Activated T-helper 17 cell treated with anti-CD3 and anti-CD28 coated beads, Interleukin-2, amount 50 U/mL, for 72 hours (primary cell): ENCODE measurements around the gene RNF115. TPM values are rescaled to one million over a fixed set of nuclear protein-coding genes. Genes with fewer than 3 reads are reported as not detected.
A peak's percentile ranks its signal among the peaks of the same experiment; 100 is the strongest.

Source experiments
- ATAC-seq: fragments of 150-1000 bp; cut with Tn5 transposase; replicated peaks from 2 replicates; pipeline ENCODE4 v1.10.0; 2021; ENCODE audit warnings: mild to moderate bottlenecking, moderate library complexity
- H3K27ac Mint-ChIP-seq: one replicate; pipeline ENCODE4 v1.8.0; 2022; ENCODE audit warnings: mixed read lengths
- H3K27me3 Mint-ChIP-seq: one replicate; pipeline ENCODE4 v1.8.0; 2022; ENCODE audit warnings: mixed read lengths
- H3K36me3 Mint-ChIP-seq: one replicate; pipeline ENCODE4 v1.8.0; 2022; ENCODE audit warnings: low read depth, mild to moderate bottlenecking, mixed read lengths
- H3K4me1 Mint-ChIP-seq: one replicate; pipeline ENCODE4 v1.8.0; 2022; ENCODE audit warnings: mixed read lengths
- H3K4me3 Mint-ChIP-seq: one replicate; pipeline ENCODE4 v1.8.0; 2022; ENCODE audit warnings: mild to moderate bottlenecking, mixed read lengths
- H3K9me3 Mint-ChIP-seq: one replicate; pipeline ENCODE4 v1.8.0; 2022; ENCODE audit warnings: mixed read lengths
- total RNA-seq, 2 donors: library from RNA; stranded (reverse); gene quantifications; one replicate each; pipeline ENCODE4 v1.2.3, GENCODE V29; 2022

Gene RNF115
- total RNA-seq, 2 donors from 2014 or later, result 7.9 to 9.3 TPM

DNA sequence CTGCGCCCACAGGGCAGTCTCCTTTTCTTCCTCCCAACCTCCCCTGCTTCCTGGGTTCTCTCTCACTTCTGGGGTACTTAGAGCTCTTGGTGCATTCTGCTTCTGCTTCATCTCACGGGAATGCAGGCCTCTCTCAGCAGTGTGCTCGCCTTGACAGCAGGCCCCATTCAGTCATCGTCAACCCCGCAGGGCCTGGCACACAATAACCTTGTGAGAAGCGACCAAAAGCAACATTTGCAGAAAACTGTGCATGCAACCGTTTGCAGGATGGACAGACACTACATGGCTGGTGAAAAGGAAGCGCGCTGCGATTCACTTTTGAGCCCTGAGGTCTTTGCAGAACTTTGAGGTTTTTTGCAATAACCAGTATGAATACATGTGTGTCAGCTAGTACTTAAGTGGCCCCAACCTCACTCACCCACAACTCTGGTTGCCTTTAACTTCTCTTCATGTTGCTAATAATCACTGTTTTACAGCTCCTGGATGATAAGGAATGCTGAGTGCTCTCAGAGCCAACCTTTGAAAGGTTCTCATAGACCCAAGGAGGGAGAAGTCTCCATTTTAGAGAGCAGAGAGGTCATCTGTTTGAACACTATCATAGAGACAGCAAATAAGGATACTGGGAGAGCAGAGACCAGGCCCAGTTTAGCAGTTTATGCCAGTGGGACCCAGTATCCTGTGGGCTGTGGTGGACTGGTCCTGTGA, 107.1 kb downstream of the RNF115 start:
- Mint-ChIP-seq H3K4me1 (peaks cover 20% of the 10 kb centered on the region), H3K9me3 (no peaks in the 10 kb centered on the region), H3K4me3 (no peak overlapping the region), H3K27ac (no peak overlapping the region), H3K27me3 (peaks cover 15% of the 10 kb centered on the region), H3K36me3 (no peaks in the 10 kb centered on the region)
- ATAC-seq, result no peak

DNA sequence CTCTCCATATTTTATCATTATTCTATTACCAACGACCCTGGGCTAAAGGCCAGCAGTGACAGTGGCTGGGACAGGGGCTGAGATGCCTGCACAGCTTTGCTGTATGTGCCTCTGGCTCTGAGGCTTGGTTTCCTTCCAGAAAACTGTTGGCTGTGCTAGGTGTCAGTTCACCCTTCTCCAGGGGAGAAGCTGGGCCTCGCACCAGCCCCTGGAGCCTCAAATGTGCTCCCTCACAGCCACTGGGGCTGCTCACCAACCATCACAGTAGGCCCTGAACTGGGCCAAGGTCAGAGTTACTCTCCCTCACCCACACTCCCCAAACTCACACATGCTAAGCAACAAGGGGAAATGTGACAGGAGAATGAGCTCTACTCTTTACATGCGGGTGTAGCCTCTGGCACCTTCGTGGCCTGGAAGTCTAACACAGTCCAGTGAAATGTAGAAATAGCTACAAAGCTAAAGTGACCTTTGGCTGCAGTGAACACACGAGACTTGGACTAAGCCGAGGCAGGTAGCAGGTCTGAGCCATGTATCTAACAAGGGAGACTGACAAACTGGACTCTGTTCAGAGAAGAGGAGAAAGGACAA, 109.3 kb downstream of the RNF115 start:
- Mint-ChIP-seq H3K4me1 (peaks cover 10% of the 10 kb centered on the region), H3K36me3 (no peaks in the 10 kb centered on the region), H3K27ac (no peak overlapping the region), H3K27me3 (peaks cover under 1% of the 10 kb centered on the region), H3K9me3 (no peaks in the 10 kb centered on the region), H3K4me3 (no peak overlapping the region)
- no peak for ATAC-seq

DNA sequence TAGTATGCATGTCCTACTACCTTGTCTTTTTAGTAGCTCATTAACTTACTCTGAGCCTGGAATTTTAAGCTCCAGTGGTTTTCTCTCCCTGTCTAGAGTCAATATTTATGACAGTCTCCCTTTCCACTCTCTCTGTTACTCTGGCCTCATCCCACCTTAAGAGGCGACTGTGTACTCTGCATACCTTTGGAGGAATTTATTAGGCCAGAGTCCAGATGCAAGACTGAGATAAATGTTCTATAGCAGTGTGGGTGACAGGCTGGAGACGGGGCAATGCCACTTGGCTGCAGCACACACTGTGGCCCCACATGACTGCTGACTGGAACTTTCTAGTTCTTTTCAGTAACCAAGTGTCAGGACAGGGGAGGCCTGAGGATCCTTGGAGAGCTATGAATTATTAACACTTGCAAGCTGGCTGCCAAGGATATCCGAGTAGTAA, 112.7 kb downstream of the RNF115 start:
- ATAC-seq, result no peak
- Mint-ChIP-seq H3K27ac (no peak overlapping the region), H3K4me1 (peaks cover 5% of the 10 kb centered on the region), H3K4me3 (no peak overlapping the region), H3K27me3 (no peaks in the 10 kb centered on the region), H3K9me3 (no peaks in the 10 kb centered on the region), H3K36me3 (no peaks in the 10 kb centered on the region)

DNA sequence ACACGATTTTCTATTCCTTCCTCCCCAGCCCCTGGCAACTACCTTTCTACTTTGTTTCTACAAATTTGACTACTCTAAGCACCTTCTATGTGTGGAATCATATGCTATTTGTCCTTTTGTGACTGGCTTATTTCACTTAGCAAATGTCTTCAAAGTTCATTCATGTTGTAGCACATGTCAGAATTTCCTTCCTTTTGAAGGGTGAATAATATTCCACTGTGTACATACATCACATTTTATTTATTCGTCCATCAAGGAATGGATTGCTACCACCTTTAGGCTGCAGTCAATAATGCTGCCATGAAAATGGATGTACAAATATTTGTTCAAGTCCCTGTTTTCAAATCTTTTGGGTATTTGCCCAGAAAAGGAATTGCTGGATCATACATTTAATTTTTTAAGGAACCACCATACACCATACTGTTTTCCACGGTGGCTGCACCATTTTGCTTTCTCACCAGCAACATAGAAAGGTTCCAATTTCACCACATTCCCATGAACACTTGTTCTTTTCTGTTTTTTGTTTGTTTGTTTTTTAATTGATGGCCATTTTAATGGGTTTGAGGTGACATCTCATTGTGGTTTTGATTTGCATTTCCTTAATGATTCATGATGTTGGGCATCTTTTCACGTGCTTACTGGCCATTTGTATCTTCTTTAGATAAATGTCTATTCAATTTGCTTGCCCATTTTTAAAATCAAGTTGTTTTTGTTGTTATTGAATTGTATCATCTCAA, 113.4 kb downstream of the RNF115 start:
- no peak for ATAC-seq
- no peak overlapping the region for H3K27ac Mint-ChIP-seq
- H3K36me3 Mint-ChIP-seq, result no peaks in the 10 kb centered on the region
- peaks cover 5% of the 10 kb centered on the region for H3K4me1 Mint-ChIP-seq
- H3K27me3 Mint-ChIP-seq, result no peaks in the 10 kb centered on the region
- H3K4me3 Mint-ChIP-seq, result no peak overlapping the region
- H3K9me3 Mint-ChIP-seq, result no peaks in the 10 kb centered on the region

DNA sequence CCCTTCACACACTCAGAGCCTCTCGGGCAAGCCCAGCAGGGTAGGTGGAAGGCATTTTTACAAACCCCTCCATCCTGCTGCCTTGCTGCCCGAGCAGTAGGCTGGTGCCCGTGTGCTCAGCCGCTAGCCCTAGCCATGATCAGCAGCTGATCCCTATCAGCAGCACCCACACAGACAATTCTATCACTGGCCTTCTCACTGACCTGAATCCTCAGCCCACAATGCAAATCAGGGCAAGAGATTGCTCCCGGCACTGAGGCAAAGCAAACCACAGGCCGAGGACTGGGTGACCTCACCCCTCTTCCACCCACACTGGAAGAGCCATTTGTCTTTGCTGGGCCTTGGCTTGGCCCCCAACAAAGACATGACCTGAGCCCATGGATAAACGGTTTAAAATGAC, 115.8 kb downstream of the RNF115 start:
- no peaks in the 10 kb centered on the region for H3K27me3 Mint-ChIP-seq
- H3K9me3 Mint-ChIP-seq, result no peaks in the 10 kb centered on the region
- H3K27ac Mint-ChIP-seq, result peak overlapping the region; percentile 21
- H3K4me1 Mint-ChIP-seq, result peaks cover 5% of the 10 kb centered on the region
- H3K36me3 Mint-ChIP-seq, result no peaks in the 10 kb centered on the region
- peak; percentile 46 for ATAC-seq
- H3K4me3 Mint-ChIP-seq, result no peak overlapping the region

DNA sequence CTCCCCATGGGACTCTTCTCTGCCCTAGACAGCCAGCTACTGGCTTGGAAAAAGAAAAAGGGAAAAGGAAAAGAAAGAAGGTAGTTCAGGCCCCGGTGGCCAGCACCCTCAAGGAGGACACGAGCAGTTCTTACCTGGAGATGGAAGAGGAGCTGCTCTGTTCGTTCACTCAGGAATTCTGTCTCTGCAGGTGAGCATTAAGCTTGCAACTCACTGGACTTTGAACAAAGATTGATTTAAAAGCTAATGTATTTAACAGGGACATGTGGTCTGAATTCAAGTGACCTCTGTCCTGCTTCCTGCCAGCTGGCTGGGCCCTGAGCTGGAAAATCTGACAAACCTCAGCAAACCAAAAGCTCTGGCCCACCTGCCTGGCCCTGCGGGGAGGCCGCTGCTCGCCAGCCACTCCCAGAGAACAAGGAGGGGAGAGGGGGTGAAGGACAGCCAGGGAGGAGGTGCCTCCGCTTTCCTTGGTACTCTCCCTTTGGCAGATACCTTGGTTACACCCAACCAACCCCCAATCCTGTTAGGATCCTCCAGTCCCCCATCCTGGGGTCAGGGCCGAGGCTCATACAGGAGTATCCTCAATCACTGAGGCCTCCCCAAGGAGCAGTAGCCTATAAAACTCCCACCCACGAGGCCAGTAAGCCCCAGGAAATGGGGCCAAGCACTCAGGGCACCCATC, 116.6 kb downstream of the RNF115 start, which contains the start of gene PDZK1:
TSS of gene PDZK1 (minus strand) at position 186 of the 685 bp plus-strand sequence. CDS start 19,347 bp downstream, outside the sequence.
- Mint-ChIP-seq H3K27ac (peak within 1 kb of the TSS; percentile 21), H3K27me3 (no peaks in the 10 kb centered on the region), H3K9me3 (no peaks in the 10 kb centered on the region), H3K36me3 (no peaks in the 10 kb centered on the region), H3K4me3 (no peak within 1 kb of the TSS), H3K4me1 (peaks cover 5% of the 10 kb centered on the region)
- ATAC-seq, result no peak

DNA sequence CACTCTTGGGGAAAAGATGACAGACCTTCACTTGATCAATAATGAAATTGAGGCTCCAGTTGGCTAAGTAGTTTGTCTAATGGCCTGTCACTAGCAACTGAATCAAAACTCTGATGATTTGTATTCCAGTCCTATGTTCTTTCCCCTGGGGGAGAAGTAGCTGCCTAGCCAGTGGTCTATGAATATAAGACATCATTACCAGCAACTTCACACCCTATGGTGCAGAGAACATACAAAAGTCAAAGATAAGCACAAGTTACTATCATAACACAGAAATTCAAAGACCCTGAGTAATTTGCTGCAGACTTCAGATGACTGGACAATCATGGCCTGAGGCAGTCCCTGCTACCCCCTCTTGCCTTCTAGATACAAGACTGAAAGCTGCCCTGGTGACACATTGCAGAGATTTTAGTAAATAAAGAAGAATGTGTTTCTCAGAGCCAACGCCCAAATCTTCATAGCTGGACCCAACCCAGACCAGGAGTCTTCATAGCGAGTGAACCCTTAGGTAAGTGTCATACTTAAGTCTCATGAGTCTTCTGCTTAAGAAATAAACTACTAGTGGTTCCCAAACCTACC, 117.7 kb downstream of the RNF115 start:
- no peak overlapping the region for H3K27ac Mint-ChIP-seq
- peaks cover 5% of the 10 kb centered on the region for H3K4me1 Mint-ChIP-seq
- no peaks in the 10 kb centered on the region for H3K36me3 Mint-ChIP-seq
- H3K4me3 Mint-ChIP-seq, result no peak overlapping the region
- no peaks in the 10 kb centered on the region for H3K9me3 Mint-ChIP-seq
- no peak for ATAC-seq
- H3K27me3 Mint-ChIP-seq, result no peaks in the 10 kb centered on the region

DNA sequence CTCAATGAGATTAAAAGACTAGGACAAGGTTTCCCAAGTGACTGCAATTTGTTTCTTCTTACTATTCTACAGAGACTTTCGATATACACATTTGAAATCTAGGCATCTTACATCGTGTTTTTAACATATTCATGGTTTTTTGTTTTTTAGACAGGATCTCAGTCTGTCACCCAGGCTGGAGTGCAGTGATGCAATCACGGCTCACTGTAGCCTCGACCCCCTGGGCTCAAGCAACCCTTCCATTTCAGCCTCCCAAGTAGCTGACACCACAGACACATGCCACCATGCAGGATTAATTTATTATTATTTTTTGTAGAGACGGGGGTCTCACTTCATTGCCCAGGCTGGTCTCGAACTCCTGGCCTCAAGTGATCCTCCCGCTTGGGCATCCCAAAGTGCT, 118.3 kb downstream of the RNF115 start:
- Mint-ChIP-seq H3K9me3 (no peaks in the 10 kb centered on the region), H3K4me1 (peaks cover 5% of the 10 kb centered on the region), H3K4me3 (no peak overlapping the region), H3K27me3 (no peaks in the 10 kb centered on the region), H3K27ac (no peak overlapping the region), H3K36me3 (no peaks in the 10 kb centered on the region)
- no peak for ATAC-seq

DNA sequence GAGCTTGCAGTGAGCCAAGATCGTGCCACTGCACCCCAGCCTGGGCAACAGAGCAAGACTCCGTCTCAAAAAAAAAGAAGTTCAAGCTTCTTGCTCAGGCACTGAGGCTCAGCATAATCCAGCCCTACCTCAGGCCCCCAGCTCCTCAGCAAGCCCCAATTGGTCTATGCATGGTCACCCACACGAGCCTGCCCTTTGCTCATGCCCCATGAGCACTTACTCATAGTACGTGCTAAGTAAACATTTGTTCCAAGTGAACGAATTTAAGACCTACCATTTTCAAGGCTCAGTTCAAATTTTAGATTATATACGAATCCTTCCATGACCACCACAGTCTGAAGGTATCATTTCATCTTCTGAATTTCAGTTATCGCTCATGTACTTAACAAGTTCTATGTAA, 121.1 kb downstream of the RNF115 start:
- no peaks in the 10 kb centered on the region for H3K36me3 Mint-ChIP-seq
- H3K9me3 Mint-ChIP-seq, result no peaks in the 10 kb centered on the region
- H3K27ac Mint-ChIP-seq, result no peak overlapping the region
- no peak for ATAC-seq
- H3K4me1 Mint-ChIP-seq, result peaks cover under 1% of the 10 kb centered on the region
- H3K27me3 Mint-ChIP-seq, result no peaks in the 10 kb centered on the region
- no peak overlapping the region for H3K4me3 Mint-ChIP-seq

DNA sequence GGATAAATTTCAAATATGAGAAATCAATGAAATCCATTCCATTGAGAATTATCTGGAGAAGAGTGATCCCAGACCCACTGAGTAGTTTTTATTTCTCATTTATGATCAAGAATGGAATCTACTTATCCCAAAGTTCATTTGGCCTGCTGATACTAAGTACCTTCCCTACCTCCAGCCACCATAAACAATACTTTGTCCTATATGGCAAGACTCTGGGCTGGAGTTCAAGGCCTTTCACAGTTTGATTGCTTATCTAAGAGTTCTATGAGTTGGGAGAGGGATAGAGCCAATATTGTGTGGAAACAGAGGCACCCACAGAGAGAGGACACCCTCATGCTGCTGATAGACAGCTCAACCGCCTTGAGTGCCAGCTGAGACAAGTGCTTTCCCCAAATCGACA, 121.8 kb downstream of the RNF115 start:
- no peaks in the 10 kb centered on the region for H3K4me1 Mint-ChIP-seq
- no peaks in the 10 kb centered on the region for H3K9me3 Mint-ChIP-seq
- no peak for ATAC-seq
- H3K4me3 Mint-ChIP-seq, result no peak overlapping the region
- H3K36me3 Mint-ChIP-seq, result no peaks in the 10 kb centered on the region
- H3K27me3 Mint-ChIP-seq, result no peaks in the 10 kb centered on the region
- H3K27ac Mint-ChIP-seq, result no peak overlapping the region

DNA sequence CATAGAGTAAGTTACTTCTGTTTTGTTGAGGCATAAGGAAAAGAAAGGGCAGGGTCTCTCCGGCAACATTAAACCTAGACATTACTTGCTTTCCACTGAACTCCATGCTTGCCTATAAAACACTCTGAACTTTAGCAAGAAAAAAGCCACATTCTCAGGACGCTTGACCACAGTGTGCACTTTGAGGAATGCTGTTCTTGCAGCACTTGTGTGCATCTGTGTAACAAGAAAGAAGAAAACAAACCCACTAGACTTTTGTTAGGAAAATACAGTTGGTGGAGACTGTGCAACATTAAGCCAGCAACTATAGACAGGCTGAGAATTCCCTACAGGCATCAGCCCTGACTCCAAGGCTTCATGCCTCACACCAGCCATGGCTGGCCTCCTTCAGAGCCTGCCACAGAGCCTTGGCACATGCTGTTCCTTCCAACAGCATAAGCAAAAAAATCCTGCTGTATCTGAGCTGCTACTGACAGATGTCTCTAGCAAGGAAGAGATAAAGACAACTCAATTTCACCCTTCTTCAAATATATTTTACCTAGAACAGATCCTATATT, 122.5 kb downstream of the RNF115 start:
- Mint-ChIP-seq H3K4me3 (no peak overlapping the region), H3K4me1 (no peaks in the 10 kb centered on the region), H3K27me3 (no peaks in the 10 kb centered on the region)

DNA sequence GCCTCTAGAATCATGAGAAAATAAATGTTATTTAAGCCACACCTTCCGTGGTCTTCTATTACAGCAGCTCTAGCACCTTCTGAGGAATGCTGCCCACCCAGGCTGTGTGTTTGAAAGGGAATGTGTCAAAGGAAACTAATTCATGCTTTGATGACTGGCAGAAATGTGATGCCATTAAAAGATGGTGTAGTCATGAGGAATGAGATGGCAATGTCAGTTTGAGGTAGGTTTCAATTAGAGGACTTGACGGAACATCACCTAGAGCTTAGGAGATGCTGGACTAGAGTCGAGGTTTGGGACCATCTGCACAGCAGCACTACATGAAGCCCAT, 127.3 kb downstream of the RNF115 start:
- no peaks in the 10 kb centered on the region for H3K27me3 Mint-ChIP-seq
- ATAC-seq, result no peak
- no peaks in the 10 kb centered on the region for H3K4me1 Mint-ChIP-seq
- no peaks in the 10 kb centered on the region for H3K9me3 Mint-ChIP-seq
- no peak overlapping the region for H3K27ac Mint-ChIP-seq
- H3K36me3 Mint-ChIP-seq, result no peaks in the 10 kb centered on the region
- no peak overlapping the region for H3K4me3 Mint-ChIP-seq

More for the DNA sequence above, 122.5 kb downstream of the RNF115 start:
- Mint-ChIP-seq H3K27ac (no peak overlapping the region), H3K9me3 (no peaks in the 10 kb centered on the region), H3K36me3 (no peaks in the 10 kb centered on the region)
- no peak for ATAC-seq

DNA sequence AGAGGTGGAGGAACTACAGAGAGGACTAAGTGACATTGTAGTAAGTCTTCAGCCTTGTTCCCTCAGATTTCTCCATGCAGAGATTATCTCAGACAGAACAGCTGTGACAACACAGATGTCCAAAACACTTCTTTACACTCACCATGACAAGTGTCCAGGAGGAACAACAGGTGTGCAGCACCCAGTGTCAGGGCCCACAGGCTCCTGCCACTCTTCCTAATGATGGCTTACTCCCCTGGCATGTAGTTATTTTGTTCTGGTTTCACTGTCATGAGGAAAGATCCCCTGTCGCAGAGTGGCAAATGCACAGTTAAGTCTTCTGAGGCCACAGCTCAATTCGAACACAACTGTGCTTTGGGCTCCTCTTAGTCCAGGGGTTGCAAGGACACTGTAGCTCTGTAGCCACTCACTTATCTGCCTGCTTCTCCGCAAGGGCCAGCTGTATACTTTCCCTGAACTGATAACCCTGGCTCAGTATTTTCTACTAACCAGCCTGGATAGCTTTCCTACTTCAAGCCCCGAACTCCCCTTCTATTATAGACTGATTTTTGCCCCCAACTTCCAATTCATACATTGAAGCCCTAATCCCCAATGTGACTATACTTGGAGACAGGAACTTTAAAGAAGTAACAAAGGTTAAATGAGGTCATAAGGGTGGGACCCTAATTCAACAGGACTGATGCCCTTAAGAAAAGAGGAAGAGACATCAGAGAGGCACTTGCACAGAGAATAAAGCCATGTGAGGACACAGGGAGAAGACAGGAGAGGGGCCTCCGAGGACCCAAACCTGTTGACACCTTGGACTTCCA, 127.9 kb downstream of the RNF115 start:
- no peak overlapping the region for H3K27ac Mint-ChIP-seq

More for the DNA sequence above, 127.9 kb downstream of the RNF115 start:
- Mint-ChIP-seq H3K27me3 (no peaks in the 10 kb centered on the region), H3K36me3 (no peaks in the 10 kb centered on the region), H3K4me1 (no peaks in the 10 kb centered on the region), H3K4me3 (no peak overlapping the region), H3K9me3 (no peaks in the 10 kb centered on the region)
- no peak for ATAC-seq
